HFFc6 (cell line): Measurements from ENCODE around the gene NSD1. TPM values are rescaled to one million over a fixed set of nuclear protein-coding genes. Genes with fewer than 3 reads are reported as not detected.

Experiments used
- DNase-seq: peaks from one replicate; pipeline ENCODE4 v3.0.0-alpha.2; 2018
- H3K27ac Mint-ChIP-seq: 2 replicates; pipeline ENCODE4 v1.8.0; 2020; ENCODE audit warnings: mild to moderate bottlenecking, mixed read lengths
- H3K27me3 Mint-ChIP-seq: 2 replicates; pipeline ENCODE4 v1.8.0; 2021; ENCODE audit warnings: mild to moderate bottlenecking, moderate library complexity, mixed read lengths; ENCODE audit not compliant: insufficient read depth
- H3K36me3 Mint-ChIP-seq: 2 replicates; pipeline ENCODE4 v1.8.0; 2021; ENCODE audit warnings: low read depth, mixed read lengths
- H3K4me1 Mint-ChIP-seq: 2 replicates; pipeline ENCODE4 v1.8.0; 2020; ENCODE audit warnings: low read depth, mixed read lengths
- H3K4me3 Mint-ChIP-seq: 2 replicates; pipeline ENCODE4 v1.8.0; 2020; ENCODE audit warnings: mild to moderate bottlenecking, moderate library complexity, mixed read lengths
- H3K9me3 Mint-ChIP-seq: 2 replicates; pipeline ENCODE4 v1.8.0; 2020; ENCODE audit warnings: mild to moderate bottlenecking, mixed read lengths
- total RNA-seq, 6 experiments: library from RNA; stranded (reverse); fragmentation: NEBNext Ultra II Directional; extraction: Animal tissue kit (Norgen Biotek cat#: 25700); gene quantifications; 2 replicates in 1 of 6; 3 replicates in 5 of 6; pipeline ENCODE4 v1.2.3, GENCODE V29; 2021
- TF ChIP-seq, protein P1 (sequence below): fragments of 200-600 bp; sonication (generic); IDR thresholded peaks from 2 replicates; pipeline ENCODE4 v1.5.0; 2021; ENCODE audit warnings: antibody characterized with exemption, mild to moderate bottlenecking

NSD1 gene
- total RNA-seq, 6 experiments from 2014 or later: 42.6 to 56.4 (median 48.4) TPM

DNA sequence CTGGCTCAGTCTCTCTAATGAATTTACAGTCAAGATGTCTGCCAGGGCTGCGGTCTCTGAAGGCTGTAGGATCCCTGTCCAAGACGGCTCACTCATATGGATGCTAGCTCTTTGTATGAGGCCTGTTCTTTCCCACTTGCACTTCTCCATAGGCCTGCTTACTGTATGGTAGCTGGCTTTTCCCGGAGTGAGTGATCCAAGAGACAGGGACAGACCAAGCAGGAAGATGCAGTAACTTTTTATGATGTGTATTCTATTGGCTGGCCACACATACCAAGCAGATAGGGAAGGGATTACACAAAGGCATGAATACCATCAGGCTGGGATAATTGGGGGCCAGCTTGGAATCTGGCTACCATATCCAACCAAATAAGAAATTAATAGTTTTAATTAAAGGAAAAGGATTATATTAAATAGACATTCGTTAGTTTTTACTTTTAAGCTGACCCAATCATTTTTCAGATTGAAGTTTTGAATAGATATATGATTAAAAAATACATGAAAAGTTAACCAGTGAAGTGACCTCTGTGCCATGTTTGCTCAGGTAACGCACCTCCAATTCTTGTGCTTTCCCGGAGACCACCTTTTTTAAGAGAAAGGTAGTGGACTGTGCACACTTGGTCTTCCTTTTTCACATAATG is 20.6 kb downstream of the NSD1 start:
- H3K4me3 Mint-ChIP-seq: no peak overlapping the region
- H3K27ac Mint-ChIP-seq: peak overlapping the region; percentile 81
- 0 out of 2 replicates have a peak, but pooled peaks cover 6% of the 10 kb centered on the region for H3K36me3 Mint-ChIP-seq
- H3K27me3 Mint-ChIP-seq: no peaks in the 10 kb centered on the region; the same call in 1 of the 2 replicates
- TF ChIP-seq, protein P1, sequence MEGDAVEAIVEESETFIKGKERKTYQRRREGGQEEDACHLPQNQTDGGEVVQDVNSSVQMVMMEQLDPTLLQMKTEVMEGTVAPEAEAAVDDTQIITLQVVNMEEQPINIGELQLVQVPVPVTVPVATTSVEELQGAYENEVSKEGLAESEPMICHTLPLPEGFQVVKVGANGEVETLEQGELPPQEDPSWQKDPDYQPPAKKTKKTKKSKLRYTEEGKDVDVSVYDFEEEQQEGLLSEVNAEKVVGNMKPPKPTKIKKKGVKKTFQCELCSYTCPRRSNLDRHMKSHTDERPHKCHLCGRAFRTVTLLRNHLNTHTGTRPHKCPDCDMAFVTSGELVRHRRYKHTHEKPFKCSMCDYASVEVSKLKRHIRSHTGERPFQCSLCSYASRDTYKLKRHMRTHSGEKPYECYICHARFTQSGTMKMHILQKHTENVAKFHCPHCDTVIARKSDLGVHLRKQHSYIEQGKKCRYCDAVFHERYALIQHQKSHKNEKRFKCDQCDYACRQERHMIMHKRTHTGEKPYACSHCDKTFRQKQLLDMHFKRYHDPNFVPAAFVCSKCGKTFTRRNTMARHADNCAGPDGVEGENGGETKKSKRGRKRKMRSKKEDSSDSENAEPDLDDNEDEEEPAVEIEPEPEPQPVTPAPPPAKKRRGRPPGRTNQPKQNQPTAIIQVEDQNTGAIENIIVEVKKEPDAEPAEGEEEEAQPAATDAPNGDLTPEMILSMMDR: no peak
- no peaks in the 10 kb centered on the region for H3K9me3 Mint-ChIP-seq
- peak; percentile 34 for DNase-seq
- peaks cover 12% of the 10 kb centered on the region for H3K4me1 Mint-ChIP-seq

DNA sequence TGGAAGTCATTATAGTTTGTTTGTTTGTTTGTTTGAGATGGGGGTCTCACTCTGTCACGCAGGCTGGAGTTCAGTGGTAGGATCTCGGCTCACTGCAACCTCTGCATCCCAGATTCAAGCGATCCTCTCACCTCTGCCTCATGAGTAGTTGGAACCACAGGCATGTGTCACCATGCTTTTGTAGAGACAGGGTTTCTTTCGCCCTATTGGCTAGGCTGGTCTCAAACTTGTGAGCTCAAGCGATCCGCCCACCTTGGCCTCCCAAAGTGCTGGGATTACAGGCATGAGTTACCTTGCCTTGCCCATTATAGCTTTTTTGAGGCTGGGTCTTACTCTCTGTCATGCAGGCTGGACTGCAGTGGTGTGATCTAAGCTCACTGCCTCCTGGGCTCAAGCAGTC is 28.8 kb downstream of the NSD1 start:
- H3K9me3 Mint-ChIP-seq: no peaks in the 10 kb centered on the region
- TF ChIP-seq, protein P1: no peak
- no peaks in the 10 kb centered on the region for H3K4me1 Mint-ChIP-seq
- no peak overlapping the region for H3K27ac Mint-ChIP-seq
- H3K36me3 Mint-ChIP-seq: 0 out of 2 replicates have a peak, but pooled peaks cover 10% of the 10 kb centered on the region
- no peak overlapping the region for H3K4me3 Mint-ChIP-seq
- peaks cover 2% of the 10 kb centered on the region; the same call in 1 of the 2 replicates for H3K27me3 Mint-ChIP-seq
- no peak for DNase-seq

DNA sequence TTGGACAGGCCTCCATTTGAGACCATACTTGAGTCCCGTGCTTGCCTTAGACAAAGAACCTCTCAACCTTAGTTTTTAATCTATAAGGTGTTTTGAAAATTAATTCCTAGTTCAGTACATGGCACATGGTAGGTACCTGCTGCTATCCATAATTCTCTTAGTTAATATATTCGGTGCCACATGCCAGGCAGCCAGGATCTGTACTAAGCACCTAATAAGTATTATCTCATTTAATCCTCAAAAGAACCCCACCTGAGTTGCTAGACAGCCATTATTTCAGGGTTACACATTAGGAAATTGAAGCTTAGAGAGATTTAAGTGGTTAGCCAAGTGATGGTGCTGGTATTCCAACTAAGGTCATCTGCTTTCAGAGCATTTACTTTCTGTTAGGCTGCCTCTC is 29.9 kb downstream of the NSD1 start:
- no peak for DNase-seq
- Mint-ChIP-seq H3K27me3 (peaks cover 2% of the 10 kb centered on the region; the same call in 1 of the 2 replicates), H3K4me1 (no peaks in the 10 kb centered on the region), H3K4me3 (no peak overlapping the region), H3K9me3 (no peaks in the 10 kb centered on the region), H3K27ac (no peak overlapping the region), H3K36me3 (0 out of 2 replicates have a peak, but pooled peaks cover 10% of the 10 kb centered on the region)
- TF ChIP-seq, protein P1: no peak

DNA sequence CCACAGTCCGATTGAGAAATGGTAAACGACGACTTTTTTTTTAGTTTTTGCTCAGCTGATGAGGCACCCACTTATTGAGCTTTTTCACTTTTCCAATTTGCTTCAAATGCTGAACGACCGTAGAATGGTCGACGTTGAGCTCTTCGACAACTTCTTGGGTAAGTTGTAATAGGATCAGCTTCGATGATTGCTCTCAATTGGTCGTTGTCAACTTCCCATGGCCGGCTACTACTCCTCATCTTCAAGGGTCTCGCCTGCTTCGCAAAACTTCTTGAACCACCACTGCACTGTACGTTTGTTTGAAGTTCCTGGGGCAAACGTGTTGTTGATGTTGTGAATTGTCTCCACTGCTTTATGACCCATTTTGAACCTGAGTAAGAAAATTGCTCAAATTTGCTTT is 35.7 kb downstream of the NSD1 start:
- no peak overlapping the region for H3K27ac Mint-ChIP-seq
- no peaks in the 10 kb centered on the region for H3K9me3 Mint-ChIP-seq
- H3K36me3 Mint-ChIP-seq: peaks cover 27% of the 10 kb centered on the region
- TF ChIP-seq, protein P1: no peak
- DNase-seq: no peak
- no peak overlapping the region for H3K4me3 Mint-ChIP-seq
- H3K4me1 Mint-ChIP-seq: no peaks in the 10 kb centered on the region
- no peaks in the 10 kb centered on the region; the same call in 1 of the 2 replicates for H3K27me3 Mint-ChIP-seq

DNA sequence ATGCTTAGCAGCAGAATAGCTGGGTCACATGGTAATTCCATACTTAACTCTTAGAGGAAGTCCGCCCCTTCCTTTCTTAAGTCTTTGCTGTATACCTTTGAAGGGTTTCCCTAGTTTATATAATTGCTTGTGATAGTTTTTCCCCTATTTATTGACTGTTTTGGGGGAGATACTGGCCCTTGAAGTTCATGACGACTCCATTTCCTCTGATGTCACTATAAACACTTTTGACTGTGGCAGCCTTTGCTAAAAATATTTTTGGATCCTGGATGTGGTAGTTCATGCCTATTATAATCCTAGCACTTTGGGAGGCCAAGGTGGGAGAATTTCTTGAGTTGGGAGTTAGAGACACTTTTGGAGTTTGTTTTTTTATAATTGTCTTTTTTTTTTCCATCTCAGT is 38.4 kb downstream of the NSD1 start:
- Mint-ChIP-seq H3K9me3 (no peaks in the 10 kb centered on the region), H3K27me3 (no peaks in the 10 kb centered on the region; the same call in 1 of the 2 replicates), H3K4me1 (peaks cover 8% of the 10 kb centered on the region), H3K4me3 (no peak overlapping the region), H3K36me3 (peaks cover 17% of the 10 kb centered on the region), H3K27ac (no peak overlapping the region)
- no peak for DNase-seq
- TF ChIP-seq, protein P1: no peak
